ENCODE results near the gene SUGP2. TPM values are rescaled to one million over a fixed set of nuclear protein-coding genes. Genes with fewer than 3 reads are reported as not detected.
A peak's percentile ranks its signal among the peaks of the same experiment; 100 is the strongest.
"Not testable (repeated sequence)": the region's sequence is repeated elsewhere in the genome, so short reads cannot be mapped to it uniquely, and the experiment has no call there.

Gene SUGP2
- total and polyA plus RNA-seq, 2 experiments from 2014 or later = 102 to 109 TPM

- not testable (repeated sequence) for DNase-seq (ENCODE audit: low spot score); H3K4me2 ChIP-seq; H3K27ac Mint-ChIP-seq; H3K4me3 ChIP-seq; H3K4me1 ChIP-seq (ENCODE audit: insufficient read depth); H3K9me2 ChIP-seq (ENCODE audit: insufficient read depth); H3K4me1 Mint-ChIP-seq; ATAC-seq; H2AFZ ChIP-seq; H3K27me3 ChIP-seq (ENCODE audit: insufficient read depth); H3K9me3 Mint-ChIP-seq; H3K4me3 Mint-ChIP-seq; H3K27me3 Mint-ChIP-seq (ENCODE audit: insufficient read depth, low read depth, poor library complexity)
- H3F3A ChIP-seq (replicated peaks; ENCODE audit: low read depth) = peaks cover 20% of the 10 kb centered on the region
- H3K36me3 Mint-ChIP-seq (ENCODE audit: low read depth) = peaks cover 72% of the 10 kb centered on the region
- H3K79me2 ChIP-seq (replicated peaks; ENCODE audit: insufficient read depth) = peaks cover 69% of the 10 kb centered on the region
- peaks cover 60% of the 10 kb centered on the region for H4K20me1 ChIP-seq (replicated peaks; ENCODE audit: insufficient read depth)
- peak overlapping the region; percentile 19; the same call in 1 of the 2 replicates for H3K27ac ChIP-seq (ENCODE audit: low read depth)
- peaks cover 50% of the 10 kb centered on the region for H3K36me3 ChIP-seq (ENCODE audit: insufficient read depth)
Observed at GRCh38 chr19:19023376-19023775, 9.9 kb downstream of the SUGP2 start.

GRCh38 chr19:19022380-19022961 lies 10.8 kb downstream of the SUGP2 start:
- Mint-ChIP-seq H3K27me3 (ENCODE audit: insufficient read depth, low read depth, poor library complexity) (peaks cover 2% of the 10 kb centered on the region), H3K9me3 (no peaks in the 10 kb centered on the region), H3K27ac (no peak overlapping the region), H3K4me1 (no peaks in the 10 kb centered on the region), H3K36me3 (ENCODE audit: low read depth) (peaks cover 72% of the 10 kb centered on the region), H3K4me3 (no peak overlapping the region)
- Histone ChIP-seq H3K9me2 (ENCODE audit: insufficient read depth) (no peaks in the 10 kb centered on the region), H3K27ac (ENCODE audit: low read depth) (no peak overlapping the region), H3K4me2 (no peak overlapping the region), H3K36me3 (ENCODE audit: insufficient read depth) (peaks cover 53% of the 10 kb centered on the region), H3K79me2 (replicated peaks; ENCODE audit: insufficient read depth) (peaks cover 65% of the 10 kb centered on the region), H3K4me3 (no peak overlapping the region), H3K27me3 (ENCODE audit: insufficient read depth) (no peaks in the 10 kb centered on the region), H3F3A (replicated peaks; ENCODE audit: low read depth) (peaks cover 20% of the 10 kb centered on the region), H4K20me1 (replicated peaks; ENCODE audit: insufficient read depth) (peaks cover 58% of the 10 kb centered on the region), H2AFZ (no peak overlapping the region), H3K4me1 (ENCODE audit: insufficient read depth) (no peaks in the 10 kb centered on the region)
- DNase-seq (ENCODE audit: low spot score) = no peak
- ATAC-seq = no peak
- TF ChIP-seq ZNF462 (CRISPR knock-in tag; IDR thresholded peaks at IDR 0.05) = no peak
- TF ChIP-seq EZH2 (IDR thresholded peaks at IDR 0.05; ENCODE audit: low read depth, unreplicated experiment) = no peak
- TF ChIP-seq JUNB (IDR thresholded peaks at IDR 0.05; ENCODE audit: unreplicated experiment) = no peak
- no peak for TF ChIP-seq EZH2phosphoT487 (IDR thresholded peaks at IDR 0.05; ENCODE audit: unreplicated experiment)
- TF ChIP-seq CTCF (conservative IDR thresholded peaks at IDR 0.05; ENCODE audit: low read depth in 2 of 2) = no peak

All from GM23338 (cell line).